Uterus (tissue), 2 donors: ENCODE measurements around the gene CLPSL2.

Experiments used
- POLR2A ChIP-seq, 2 donors: fragments of 450-650 bp; IDR thresholded peaks; one replicate each; pipeline ENCODE4 v1.6.1; 2016; ENCODE audit warnings: antibody characterized with exemption in 2 of 2, mild to moderate bottlenecking in 1 of 2, moderate library complexity in 1 of 2
- TF ChIP-seq, protein P1 (sequence below), 4 experiments: fragments of 200-600 bp in 2 of 4; fragments of 450-650 bp in 2 of 4; sonication (generic) in 2 of 4; IDR thresholded peaks; one replicate each; pipeline ENCODE4 v1.5.1; 2016 to 2019; ENCODE audit warnings: antibody characterized with exemption in 4 of 4, mild to moderate bottlenecking in 2 of 4, moderate library complexity in 1 of 4

DNA sequence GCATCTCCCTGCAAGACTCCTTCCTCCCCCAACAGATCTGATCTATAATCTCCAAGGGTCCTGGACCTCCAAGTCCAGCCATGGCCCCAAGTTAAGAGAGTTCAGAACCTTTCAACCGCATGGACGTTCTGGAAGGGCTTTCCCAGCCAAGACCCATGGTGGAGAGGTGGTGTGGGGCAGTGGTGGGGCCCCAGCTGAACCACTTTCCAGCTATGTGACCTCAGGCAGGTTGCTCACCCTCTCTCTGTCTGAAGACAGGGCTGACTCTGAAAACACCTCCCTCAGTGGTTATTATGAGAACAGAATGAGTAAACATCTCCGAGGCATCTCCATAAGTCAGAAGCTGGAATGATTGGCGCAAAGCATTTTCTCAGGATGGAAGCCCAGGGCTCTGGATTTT lies 19.8 kb downstream of the CLPSL2 start:
- TF ChIP-seq, protein P1, sequence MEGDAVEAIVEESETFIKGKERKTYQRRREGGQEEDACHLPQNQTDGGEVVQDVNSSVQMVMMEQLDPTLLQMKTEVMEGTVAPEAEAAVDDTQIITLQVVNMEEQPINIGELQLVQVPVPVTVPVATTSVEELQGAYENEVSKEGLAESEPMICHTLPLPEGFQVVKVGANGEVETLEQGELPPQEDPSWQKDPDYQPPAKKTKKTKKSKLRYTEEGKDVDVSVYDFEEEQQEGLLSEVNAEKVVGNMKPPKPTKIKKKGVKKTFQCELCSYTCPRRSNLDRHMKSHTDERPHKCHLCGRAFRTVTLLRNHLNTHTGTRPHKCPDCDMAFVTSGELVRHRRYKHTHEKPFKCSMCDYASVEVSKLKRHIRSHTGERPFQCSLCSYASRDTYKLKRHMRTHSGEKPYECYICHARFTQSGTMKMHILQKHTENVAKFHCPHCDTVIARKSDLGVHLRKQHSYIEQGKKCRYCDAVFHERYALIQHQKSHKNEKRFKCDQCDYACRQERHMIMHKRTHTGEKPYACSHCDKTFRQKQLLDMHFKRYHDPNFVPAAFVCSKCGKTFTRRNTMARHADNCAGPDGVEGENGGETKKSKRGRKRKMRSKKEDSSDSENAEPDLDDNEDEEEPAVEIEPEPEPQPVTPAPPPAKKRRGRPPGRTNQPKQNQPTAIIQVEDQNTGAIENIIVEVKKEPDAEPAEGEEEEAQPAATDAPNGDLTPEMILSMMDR (IDR thresholded peaks at IDR 0.05): no peak
- no peak for TF ChIP-seq POLR2A (IDR thresholded peaks at IDR 0.05)
